HL-60/S4 treated with retinoic acid at 250 ng/mL for 4 days and 3 days (cell line): ENCODE data around the gene TTLL5.

Source experiments
- in situ Hi-C: fragments of 300-500 bp; cut with MboI; formaldehyde crosslinking; loops from 2 replicates; pipeline ENCODE4 v1.7.0; 2022; ENCODE audit warnings: low sequenced_read_pairs

Gene TTLL5

GRCh38 chr14:75648066-75648838 lies 12.8 kb upstream of the TTLL5 start:
- in situ Hi-C loops: no loop called here

DNA sequence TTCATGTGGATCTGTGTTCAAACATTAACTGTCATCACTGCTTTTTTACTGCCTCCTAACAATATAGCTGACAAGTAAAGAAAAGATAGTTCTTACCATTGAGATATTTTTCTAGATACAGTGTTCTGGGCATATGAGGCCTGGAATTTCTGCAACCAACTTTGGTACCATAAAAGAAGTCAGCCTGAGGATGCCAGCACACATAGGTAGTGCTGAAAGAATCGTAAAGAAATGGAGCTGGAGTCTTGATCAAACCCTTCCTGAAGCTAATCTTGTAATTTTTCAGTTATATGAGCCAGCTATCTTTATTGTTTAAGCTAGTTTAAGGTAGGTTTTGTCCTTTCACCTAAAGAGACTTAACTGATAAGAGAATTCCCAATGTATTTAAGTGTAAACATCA lies 11.7 kb upstream of the TTLL5 start:
- in situ Hi-C loops: no loop called here

DNA sequence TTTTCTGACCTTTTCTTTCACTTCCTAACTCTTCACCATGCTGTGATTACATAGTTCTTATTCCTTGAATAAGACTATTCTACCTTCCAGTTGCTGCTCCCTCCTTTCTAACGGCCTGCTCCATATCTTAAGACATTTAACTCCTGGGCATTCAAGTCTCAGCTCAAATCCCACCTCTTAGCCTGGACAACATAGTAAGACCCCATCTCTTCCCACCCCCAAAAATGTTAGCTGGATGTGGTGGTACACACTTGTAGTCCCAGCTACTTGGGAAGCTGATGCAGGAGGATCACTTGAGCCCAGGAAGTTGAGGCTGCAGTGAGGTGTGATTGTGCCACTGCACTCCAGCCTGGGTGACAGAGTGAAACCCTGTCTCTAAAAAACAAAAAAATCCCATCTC lies 11.3 kb upstream of the TTLL5 start:
- in situ Hi-C loops: loop anchor here (10.0 to 25.0 kb wide), 2 partner anchors 75 to 337 kb away; partner anchors contain the start of gene FLVCR2

DNA sequence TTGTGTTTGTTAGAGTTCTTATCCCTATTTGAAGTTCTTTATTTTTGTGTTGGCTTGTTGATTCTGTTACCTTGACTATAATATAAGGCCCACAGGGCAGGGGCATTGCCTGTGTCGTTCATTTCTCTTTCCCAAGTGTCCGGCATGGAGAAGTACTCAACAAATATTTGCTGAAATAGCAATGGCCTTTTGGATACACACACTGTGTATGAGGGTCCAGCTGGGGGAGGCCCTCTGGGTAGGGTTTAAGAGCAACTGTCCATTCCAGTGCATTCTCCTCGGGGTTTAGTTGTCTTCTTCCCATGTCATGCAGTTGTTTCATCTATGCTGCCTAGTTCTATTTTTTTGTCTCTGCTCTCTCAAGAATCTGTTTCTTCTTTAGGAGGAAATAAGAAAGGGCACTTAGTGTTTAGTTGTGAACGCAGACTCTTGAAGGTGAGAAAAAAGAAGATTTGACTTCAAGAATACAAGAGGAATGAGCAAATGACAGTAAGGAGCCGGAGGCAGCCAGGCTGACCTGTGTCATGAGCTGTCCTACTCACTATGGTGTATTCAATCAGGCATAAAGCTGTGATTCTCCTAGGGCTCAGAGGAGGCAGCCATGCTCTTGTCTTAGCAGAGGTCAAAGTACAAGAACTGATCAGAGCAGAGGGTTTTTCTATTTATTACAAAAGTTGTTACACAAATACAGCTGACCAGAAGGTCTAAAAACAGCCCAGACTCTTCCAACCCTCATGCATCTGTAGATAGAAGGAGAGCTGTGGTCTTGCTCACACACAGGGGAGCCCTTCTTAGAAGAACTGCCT lies 10.6 kb upstream of the TTLL5 start:
- in situ Hi-C loops: loop anchor here (10.0 to 25.0 kb wide), 2 partner anchors 76 to 338 kb away; partner anchors contain the start of gene FLVCR2

GRCh38 chr14:75653563-75653962 lies 7.5 kb upstream of the TTLL5 start:
- in situ Hi-C loops: loop anchor here (10.0 to 25.0 kb wide), 2 partner anchors 79 to 341 kb away; partner anchors contain the start of gene FLVCR2

- in situ Hi-C loops: loop anchor here (10.0 to 25.0 kb wide), 2 partner anchors 79 to 342 kb away; partner anchors contain the start of gene FLVCR2
Observed at GRCh38 chr14:75654127-75654732, 6.8 kb upstream of the TTLL5 start.

DNA sequence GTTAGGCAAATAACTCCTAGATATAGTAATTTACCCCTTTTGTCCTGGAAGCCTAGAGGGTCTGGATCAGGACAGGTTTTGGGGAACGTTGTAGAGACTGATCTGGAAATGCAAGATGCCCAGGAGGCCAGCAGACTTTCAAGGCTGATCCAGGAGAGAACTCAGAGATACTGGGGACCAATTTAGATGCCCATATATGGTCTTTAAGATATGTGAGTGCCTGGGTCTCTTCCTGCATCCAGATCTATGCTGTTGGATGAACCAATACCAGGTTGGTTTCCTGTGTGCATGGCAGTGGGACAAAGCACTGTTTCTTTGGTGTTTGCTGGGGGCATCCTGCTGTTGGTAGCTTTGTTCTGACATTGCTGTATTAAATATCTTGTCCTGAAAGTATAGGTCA lies 5.8 kb upstream of the TTLL5 start:
- in situ Hi-C loops: loop anchor here (10.0 to 25.0 kb wide), 2 partner anchors 80 to 343 kb away; partner anchors contain the start of gene FLVCR2

DNA sequence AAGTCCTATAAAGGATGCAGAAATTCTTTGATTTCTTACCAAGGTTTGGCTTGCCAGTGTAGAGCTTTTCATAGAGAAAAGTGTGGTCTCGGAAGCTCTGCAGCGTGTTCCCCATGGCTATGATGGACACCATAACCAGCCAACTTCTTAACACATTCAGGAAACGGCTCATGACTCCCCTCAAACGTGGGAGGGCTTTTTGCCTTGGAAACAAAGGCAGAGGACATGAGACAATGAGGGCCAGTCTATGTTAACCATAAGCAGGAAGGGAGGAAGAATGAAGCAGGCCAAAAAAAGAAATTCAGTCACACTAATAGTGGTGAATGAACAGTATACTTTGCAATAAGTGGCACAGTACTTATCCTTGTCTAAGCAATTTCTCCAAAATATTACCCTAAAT lies 3.7 kb upstream of the TTLL5 start:
- in situ Hi-C loops: loop anchor here (10.0 to 25.0 kb wide), 2 partner anchors 83 to 345 kb away; partner anchors contain the start of gene FLVCR2

DNA sequence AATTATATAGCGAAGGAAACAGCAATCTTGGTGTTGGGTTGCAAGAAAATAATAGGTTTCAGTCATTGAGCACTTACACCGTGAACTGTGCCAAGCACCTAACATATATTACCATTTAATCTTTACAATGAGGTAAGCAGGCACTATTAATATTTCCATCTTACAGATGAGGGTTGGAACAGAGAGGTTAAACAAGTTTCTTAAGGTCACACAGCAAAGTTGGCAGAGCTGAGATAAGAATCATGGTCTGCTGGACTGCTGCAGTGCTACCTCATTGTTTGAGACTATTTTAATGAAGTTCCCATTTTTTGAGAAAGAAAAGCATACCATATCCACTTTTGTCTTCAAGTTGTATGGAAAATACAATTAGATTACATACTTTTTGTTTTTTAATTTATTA lies 2.1 kb upstream of the TTLL5 start:
- in situ Hi-C loops: loop anchor here (10.0 to 25.0 kb wide), 2 partner anchors 84 to 347 kb away; partner anchors contain the start of gene FLVCR2

GRCh38 chr14:75660238-75660629 lies 812 bp upstream of the TTLL5 start:
- in situ Hi-C loops: loop anchor here (25.0 kb wide), 1 partner anchor 348 kb away; no protein-coding TSS in a partner anchor

GRCh38 chr14:75661499-75661814 lies 411 bp downstream of the TTLL5 start:
- in situ Hi-C loops: loop anchor here (25.0 kb wide), 1 partner anchor 349 kb away; no protein-coding TSS in a partner anchor

GRCh38 chr14:75662966-75663365 lies 1.9 kb downstream of the TTLL5 start:
- in situ Hi-C loops: loop anchor here (25.0 kb wide), 1 partner anchor 351 kb away; no protein-coding TSS in a partner anchor

DNA sequence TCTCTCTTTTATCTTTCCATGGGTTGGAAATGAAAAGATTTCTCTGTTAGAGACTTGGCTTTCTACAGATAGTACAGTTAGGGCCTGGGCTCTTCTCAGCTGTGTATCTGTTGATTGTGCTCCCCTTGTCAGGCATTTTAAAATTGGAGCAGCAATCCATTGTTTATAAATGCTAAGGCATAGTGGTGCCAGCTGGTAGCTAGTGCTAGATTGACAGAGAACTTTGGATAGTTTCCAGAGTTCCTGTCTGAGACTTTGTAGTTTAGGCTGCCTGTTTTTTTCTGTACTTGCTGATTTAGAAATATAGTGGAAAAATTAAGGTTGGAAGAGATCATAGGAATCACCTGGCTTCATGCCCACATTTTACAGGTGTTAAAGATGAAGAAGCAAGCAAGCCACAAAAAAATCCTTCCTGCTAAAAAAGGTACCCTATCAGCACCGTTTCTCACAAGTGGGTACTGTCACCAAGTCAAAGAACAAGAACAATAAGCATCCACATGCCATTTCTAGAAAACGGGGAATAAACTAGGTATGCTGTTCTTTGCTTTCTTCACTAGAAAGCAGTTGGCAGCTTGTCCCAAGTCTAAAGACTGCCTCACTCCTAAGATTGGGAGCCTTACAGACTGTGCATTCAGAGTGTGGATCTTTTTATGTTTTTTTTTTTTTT lies 6.2 kb downstream of the TTLL5 start:
- in situ Hi-C loops: loop anchor here (25.0 kb wide), 1 partner anchor 355 kb away; no protein-coding TSS in a partner anchor

DNA sequence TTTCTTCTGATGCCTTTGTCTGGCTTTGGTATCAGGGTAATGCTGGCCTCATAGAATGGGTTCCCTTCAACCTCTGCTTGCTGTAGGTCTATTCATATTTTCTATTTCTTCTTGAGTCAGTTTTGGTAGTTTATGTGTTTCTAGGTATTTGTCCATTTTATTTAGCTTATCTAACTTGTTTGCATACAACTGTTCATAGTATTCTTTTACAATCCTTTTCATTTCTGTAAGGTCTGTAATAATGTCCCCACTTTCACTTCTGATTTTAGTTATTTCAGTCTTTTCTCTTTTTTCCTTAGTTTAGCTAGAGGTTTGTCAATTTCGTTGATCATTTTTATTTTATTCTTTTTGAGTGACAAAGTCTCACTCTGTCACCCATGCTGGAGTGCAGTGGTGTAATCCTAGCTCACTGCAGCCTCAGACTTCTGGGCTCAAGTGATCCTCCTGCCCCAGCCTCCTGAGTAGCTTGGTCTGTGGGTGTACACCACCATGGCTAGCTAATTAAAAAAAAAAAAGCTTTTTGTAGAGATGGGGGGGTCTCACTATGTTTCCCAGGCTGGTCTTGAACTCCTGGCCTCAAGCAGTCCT lies 11.7 kb downstream of the TTLL5 start:
- in situ Hi-C loops: loop anchor here (25.0 kb wide), 1 partner anchor 360 kb away; no protein-coding TSS in a partner anchor

GRCh38 chr14:75673345-75674035 lies 12.4 kb downstream of the TTLL5 start:
- in situ Hi-C loops: loop anchor here (25.0 kb wide), 1 partner anchor 361 kb away; no protein-coding TSS in a partner anchor

DNA sequence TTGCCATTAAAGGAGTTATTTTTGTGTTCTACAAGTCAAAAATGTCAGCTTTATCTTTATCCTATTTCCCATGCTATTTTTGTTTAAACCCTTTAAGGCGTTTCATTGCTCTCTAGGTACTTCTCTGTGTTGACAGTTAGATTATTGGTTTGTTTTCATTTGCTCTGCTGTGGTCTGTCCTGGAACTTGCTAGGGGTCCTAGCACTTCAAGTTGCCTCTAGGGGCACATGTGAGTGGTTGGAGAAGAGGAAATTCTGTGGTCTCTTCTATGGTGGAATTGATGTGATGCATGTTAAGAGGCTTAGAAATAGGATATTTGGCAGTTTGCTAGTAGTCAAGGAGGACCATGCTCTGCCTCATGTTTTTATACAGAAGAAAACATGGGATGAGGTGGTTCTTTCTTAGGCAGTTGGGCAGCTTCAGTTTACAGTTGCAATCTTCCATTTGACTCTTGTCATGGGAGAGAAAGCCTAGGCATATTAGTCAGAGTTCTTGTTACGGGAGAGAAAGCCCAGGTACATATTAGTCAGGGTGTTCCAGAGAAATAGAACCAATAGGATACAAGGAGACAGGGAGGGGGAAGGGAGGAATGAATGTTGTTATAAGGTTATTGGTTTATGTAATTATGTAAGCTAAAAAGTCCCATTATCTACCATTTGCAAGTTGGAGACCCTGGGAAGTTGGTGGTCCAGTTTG lies 14.4 kb downstream of the TTLL5 start:
- in situ Hi-C loops: no loop called here

GRCh38 chr14:75685910-75686309 lies 24.9 kb downstream of the TTLL5 start:
- in situ Hi-C loops: no loop called here

DNA sequence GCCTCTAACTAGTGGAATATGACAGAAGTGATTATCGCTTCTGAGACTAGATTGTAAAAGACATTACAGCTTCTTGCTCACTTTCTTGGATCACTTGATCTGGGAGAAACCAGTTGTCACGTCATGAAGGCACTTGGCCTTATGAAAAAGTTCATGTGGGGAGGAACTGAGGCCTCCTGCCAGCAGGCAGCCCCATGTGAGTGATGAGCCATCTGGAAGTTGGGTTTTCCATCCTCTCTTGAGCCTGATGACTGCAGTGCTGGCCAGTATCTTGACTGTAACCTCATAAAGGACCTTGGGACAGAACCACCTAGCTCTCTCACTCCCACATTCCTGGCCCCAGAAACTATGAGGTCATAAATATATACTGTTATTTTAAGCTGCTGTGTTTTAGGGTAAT lies 28.0 kb downstream of the TTLL5 start:
- in situ Hi-C loops: no loop called here

DNA sequence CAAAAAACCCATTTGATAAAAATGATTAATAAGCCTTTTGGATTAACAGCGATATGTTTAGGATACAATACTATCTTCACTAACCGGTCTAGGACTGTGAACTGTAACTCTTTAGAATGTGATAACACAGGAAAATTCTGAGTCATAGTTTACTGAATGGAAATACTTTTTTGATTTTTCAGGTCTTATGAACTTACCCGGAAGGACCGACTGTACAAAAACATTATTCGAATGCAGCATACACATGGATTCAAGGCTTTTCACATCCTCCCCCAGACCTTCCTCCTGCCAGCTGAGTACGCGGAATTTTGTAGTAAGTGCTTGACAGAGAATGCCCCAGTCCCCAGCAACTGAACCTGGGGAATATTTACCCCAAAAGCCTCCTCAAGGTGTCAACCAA lies 29.0 kb downstream of the TTLL5 start:
- in situ Hi-C loops: no loop called here
